ENCODE measurements around the gene EIF2A. TPM values are rescaled to one million over a fixed set of nuclear protein-coding genes. Genes with fewer than 3 reads are reported as not detected.

The EIF2A gene
- total RNA-seq, 6 experiments from 2014 or later = 29.8 to 89.9 (median 39.4) TPM

DNA sequence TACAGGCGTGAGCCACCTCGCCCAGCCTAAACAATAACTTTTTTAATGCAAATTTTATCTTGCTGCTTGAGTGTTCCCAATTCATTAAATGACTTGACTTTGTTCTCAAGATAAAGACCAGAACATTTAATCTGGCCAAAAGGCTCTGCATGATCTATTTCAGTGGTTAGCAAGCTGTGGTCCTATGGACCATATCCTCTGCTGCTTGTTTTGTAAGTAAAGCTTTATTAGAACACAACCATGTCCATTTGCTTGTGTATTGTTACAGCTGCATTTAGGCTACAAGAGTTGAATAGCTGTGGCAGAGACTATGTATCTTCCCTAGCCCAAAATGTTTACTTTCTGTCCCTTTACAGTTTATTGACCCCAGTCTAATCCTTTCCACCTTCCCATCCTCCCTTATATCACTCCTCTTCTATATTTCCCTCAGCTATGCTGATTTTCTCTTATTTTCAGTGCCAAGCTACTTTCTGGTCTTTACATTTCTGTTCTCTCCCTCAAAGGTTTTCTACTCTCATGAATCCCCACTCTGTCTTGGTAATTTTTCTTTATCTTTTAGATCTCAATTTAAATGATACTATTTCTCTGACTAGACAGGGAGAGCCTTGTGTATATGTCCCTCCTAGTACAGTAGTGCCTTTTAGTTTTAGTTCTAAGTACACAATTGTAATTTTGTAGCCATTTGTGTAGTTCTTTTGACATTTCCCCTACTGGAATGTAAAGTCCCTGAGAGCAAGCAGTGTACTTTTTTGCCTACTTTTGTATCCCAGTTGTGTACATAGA is 79.8 kb downstream of the EIF2A start:
- Histone ChIP-seq H3K36me3 (peaks cover 4 to 46% (median 18%) of the 10 kb centered on the region in 4 donors), H3K27me3 (no peaks in the 10 kb centered on the region), H3K4me1 (no peaks in the 10 kb centered on the region), H3K27ac (no peak overlapping the region), H3K9me3 (no peaks in the 10 kb centered on the region), H3K4me3 (no peak overlapping the region)
- intact Hi-C loops (cut with DNase I) = no loop called here
- ATAC-seq (no peak), DNase-seq (no peak)
- TF ChIP-seq, protein P1, sequence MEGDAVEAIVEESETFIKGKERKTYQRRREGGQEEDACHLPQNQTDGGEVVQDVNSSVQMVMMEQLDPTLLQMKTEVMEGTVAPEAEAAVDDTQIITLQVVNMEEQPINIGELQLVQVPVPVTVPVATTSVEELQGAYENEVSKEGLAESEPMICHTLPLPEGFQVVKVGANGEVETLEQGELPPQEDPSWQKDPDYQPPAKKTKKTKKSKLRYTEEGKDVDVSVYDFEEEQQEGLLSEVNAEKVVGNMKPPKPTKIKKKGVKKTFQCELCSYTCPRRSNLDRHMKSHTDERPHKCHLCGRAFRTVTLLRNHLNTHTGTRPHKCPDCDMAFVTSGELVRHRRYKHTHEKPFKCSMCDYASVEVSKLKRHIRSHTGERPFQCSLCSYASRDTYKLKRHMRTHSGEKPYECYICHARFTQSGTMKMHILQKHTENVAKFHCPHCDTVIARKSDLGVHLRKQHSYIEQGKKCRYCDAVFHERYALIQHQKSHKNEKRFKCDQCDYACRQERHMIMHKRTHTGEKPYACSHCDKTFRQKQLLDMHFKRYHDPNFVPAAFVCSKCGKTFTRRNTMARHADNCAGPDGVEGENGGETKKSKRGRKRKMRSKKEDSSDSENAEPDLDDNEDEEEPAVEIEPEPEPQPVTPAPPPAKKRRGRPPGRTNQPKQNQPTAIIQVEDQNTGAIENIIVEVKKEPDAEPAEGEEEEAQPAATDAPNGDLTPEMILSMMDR (IDR thresholded peaks at IDR 0.05) = no peak
- TF ChIP-seq POLR2A (IDR thresholded peaks at IDR 0.05) = no peak
- WGBS (ENCODE audit: insufficient coverage, low coverage, low lambda C conversion rate, missing lambda C conversion rate) = 100% methylated on average over 2 of the region's 2 CpGs

DNA sequence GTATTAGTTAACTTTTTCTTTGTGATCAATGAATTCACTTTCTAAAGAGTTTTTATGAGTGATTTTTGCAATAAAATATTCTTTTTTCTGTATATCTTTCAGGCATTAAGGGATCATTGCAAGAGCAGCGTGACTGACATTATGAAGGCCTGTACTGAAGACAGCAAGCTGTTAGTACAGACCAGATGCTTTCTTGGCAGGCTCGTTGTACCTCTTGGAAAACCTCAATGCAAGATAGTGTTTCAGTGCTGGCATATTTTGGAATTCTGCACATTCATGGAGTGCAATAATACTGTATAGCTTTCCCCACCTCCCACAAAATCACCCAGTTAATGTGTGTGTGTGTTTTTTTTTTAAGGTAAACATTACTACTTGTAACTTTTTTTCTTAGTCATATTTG is 81.0 kb downstream of the EIF2A start:
- DNase-seq (no peak), ATAC-seq (no peak)
- no peak overlapping the region for H3K4me3 ChIP-seq
- intact Hi-C loops (cut with DNase I) = no loop called here
- 86% methylated on average over 2 of the region's 2 CpGs for WGBS (ENCODE audit: insufficient coverage, low coverage, low lambda C conversion rate, missing lambda C conversion rate)
- H3K36me3 ChIP-seq = peaks cover 4 to 46% (median 18%) of the 10 kb centered on the region in 4 donors
- H3K4me1 ChIP-seq = no peaks in the 10 kb centered on the region
- H3K27me3 ChIP-seq = no peaks in the 10 kb centered on the region
- no peak overlapping the region for H3K27ac ChIP-seq
- no peak for TF ChIP-seq POLR2A (IDR thresholded peaks at IDR 0.05)
- TF ChIP-seq, protein P1 (IDR thresholded peaks at IDR 0.05) = no peak
- H3K9me3 ChIP-seq = no peaks in the 10 kb centered on the region

DNA sequence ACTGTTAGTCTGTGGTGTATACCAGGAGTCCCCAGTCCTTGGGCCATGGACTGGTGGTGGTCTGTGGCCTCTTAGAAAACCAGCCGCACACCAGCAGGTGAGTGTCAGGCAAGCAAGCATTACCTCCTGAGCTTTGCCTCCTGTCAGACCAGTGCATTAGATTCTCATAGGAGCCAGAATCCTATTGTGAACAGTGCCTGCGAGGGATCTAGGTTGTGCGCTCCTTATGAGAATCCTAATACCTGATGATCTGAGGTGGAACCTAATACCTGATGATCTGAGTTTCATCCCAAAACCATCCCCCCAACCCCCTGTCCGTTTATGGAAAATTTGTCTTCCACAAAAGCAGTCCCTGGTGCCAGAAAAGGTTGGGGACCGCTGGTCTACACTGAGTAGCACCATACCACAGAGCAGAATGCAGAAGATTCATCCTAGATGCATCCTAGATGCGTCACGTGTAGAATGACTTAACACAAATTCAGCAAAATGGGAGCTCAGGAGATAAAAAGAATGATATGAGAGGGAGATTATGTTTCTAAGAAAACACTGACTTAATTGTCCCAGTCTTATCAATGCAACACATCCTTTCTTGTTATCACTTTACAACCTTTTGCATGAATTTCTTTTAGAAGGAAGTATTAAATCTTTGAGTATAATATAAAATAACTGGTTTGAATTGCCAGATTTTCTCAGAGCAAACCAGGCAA is 85.1 kb downstream of the EIF2A start:
- no peaks in the 10 kb centered on the region for H3K9me3 ChIP-seq
- TF ChIP-seq POLR2A (IDR thresholded peaks at IDR 0.05) = no peak
- TF ChIP-seq, protein P1 (IDR thresholded peaks at IDR 0.05) = no peak
- no peaks in the 10 kb centered on the region for H3K4me1 ChIP-seq
- no peaks in the 10 kb centered on the region for H3K27me3 ChIP-seq
- WGBS (ENCODE audit: insufficient coverage, low coverage, low lambda C conversion rate, missing lambda C conversion rate) = 89% methylated on average over 4 of the region's 7 CpGs
- ATAC-seq (no peak), DNase-seq (no peak)
- H3K27ac ChIP-seq = no peak overlapping the region
- H3K36me3 ChIP-seq = peaks cover 0 to 33% (median 10%) of the 10 kb centered on the region in 4 donors
- intact Hi-C loops (cut with DNase I) = no loop called here
- H3K4me3 ChIP-seq = no peak overlapping the region

DNA sequence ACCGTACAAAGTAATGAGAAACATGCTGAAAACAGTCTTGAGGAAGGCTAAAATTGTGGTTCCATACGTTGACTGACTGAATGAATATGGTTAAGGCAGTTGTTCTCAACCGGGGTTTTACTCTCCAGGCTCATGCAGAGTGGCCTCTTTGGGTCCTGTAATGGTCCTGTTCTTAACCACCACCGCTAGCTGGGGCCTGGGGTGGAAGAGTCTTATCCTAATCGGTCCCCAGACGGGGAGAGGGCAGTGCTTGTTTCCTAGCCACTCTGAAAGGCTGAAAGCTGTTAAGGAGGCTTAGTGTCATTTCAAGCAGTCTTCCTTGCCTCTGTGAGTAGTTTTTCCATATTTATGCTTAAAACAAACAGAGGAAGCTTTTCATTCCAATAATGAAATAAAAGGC is 88.5 kb downstream of the EIF2A start:
- intact Hi-C loops (cut with DNase I) = no loop called here
- Histone ChIP-seq H3K4me1 (no peaks in the 10 kb centered on the region), H3K27me3 (no peaks in the 10 kb centered on the region), H3K9me3 (no peaks in the 10 kb centered on the region), H3K4me3 (no peak overlapping the region), H3K36me3 (peaks cover 0 to 9% (median 0%) of the 10 kb centered on the region in 4 donors), H3K27ac (no peak overlapping the region)
- ATAC-seq = no peak
- WGBS (ENCODE audit: insufficient coverage, low coverage, low lambda C conversion rate, missing lambda C conversion rate) = 42% methylated on average over 6 of the region's 6 CpGs
- DNase-seq = no peak
- TF ChIP-seq, protein P1 (IDR thresholded peaks at IDR 0.05) = no peak
